SH-SY5Y (cell line): ENCODE data around the gene MPV17.

Experiments used
- GATA2 ChIP-seq: IDR thresholded peaks from 2 replicates; pipeline ENCODE4 v1.6.1; 2011; ENCODE audit warnings: mild to moderate bottlenecking, low read depth, low read length
- GATA3 ChIP-seq: IDR thresholded peaks from 2 replicates; pipeline ENCODE4 v1.6.1; 2011; ENCODE audit warnings: low read depth, mild to moderate bottlenecking, low read length, moderate library complexity

DNA sequence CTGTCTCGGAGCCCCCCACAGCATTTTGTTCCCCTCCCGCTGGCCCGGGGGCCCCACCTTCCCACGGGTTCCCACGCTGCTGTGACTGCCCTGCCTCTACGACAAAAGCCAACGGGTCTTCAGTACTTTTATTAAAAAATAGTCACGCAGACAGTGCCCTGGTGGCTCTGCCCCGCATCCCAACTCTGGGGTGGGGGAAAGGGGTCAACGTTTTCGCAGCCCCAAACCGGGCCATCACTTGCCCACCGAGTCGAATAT lies 15.7 kb downstream of the MPV17 start:
- TF ChIP-seq GATA2 = no peak
- no peak for TF ChIP-seq GATA3
